ENCODE results near the gene LACRT.

DNA sequence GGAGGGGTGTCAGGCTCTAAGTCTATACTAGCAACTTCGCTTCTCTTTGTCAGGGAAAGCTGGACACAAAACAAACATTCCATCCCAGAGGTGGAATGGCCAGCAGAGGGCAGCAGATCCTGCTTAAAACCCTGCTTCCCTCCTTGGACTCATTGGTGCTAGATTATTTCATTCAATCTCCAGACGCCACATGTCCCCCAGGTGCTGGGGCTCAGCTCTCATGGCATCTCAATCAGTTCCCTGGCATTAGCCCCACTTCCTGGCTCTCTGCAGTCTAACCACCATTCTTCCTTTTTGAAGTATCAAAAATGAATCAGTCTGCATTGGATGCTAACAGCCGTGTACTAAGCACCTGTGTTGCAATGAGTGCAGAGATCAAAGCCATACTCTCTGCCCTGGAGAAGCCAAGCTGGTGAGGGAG, 38.2 kb downstream of the LACRT start:
- TF ChIP-seq, protein P1, sequence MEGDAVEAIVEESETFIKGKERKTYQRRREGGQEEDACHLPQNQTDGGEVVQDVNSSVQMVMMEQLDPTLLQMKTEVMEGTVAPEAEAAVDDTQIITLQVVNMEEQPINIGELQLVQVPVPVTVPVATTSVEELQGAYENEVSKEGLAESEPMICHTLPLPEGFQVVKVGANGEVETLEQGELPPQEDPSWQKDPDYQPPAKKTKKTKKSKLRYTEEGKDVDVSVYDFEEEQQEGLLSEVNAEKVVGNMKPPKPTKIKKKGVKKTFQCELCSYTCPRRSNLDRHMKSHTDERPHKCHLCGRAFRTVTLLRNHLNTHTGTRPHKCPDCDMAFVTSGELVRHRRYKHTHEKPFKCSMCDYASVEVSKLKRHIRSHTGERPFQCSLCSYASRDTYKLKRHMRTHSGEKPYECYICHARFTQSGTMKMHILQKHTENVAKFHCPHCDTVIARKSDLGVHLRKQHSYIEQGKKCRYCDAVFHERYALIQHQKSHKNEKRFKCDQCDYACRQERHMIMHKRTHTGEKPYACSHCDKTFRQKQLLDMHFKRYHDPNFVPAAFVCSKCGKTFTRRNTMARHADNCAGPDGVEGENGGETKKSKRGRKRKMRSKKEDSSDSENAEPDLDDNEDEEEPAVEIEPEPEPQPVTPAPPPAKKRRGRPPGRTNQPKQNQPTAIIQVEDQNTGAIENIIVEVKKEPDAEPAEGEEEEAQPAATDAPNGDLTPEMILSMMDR (IDR thresholded peaks at IDR 0.05) = peak; percentile 50 to 80 (median 61)
- TF ChIP-seq POLR2A (IDR thresholded peaks at IDR 0.05) = no peak
